PC-9 (cell line): ENCODE measurements around the gene KAT6B.

ENCODE experiments used
- CTCF ChIP-seq: fragments of 200-600 bp; sonication (generic); conservative IDR thresholded peaks from 2 replicates; pipeline ENCODE4 v1.6.1; 2017; ENCODE audit warnings: mixed run types, antibody characterized with exemption, mild to moderate bottlenecking, moderate library complexity
- EZH2 ChIP-seq: fragments of 200-600 bp; sonication (generic); IDR thresholded peaks from 2 replicates; pipeline ENCODE4 v1.8.0; 2017; ENCODE audit warnings: antibody characterized with exemption, low read depth

- no peak for TF ChIP-seq CTCF
- TF ChIP-seq EZH2, result no peak
These were observed 51.5 kb downstream of the KAT6B start for GRCh38 chr10:74877898-74878297.
